ENCODE results near the gene MDK. TPM values are rescaled to one million over a fixed set of nuclear protein-coding genes. Genes with fewer than 3 reads are reported as not detected.
A peak's percentile ranks its signal among the peaks of the same experiment; 100 is the strongest.

Gene MDK
- total RNA-seq, 8 experiments from 2014 or later: 151 to 662 (median 242) TPM

GRCh38 chr11:46352063-46352841, 29.2 kb upstream of the MDK start:
- in situ Hi-C loops (cut with MboI; ENCODE audit: low pct_unique_long_range_greater_than_20kb in 2 of 9, low sequenced_read_pairs in 9 of 9, unreplicated experiment in 9 of 9): no loop called here
- no peak overlapping the region for H3K27ac ChIP-seq
- 10 to 83% (median 35%) methylated on average over 1 to 9 of the region's 33 CpGs; no CpG with 5 or more reads in 6 of the 10 experiments for WGBS, 10 experiments
- ATAC-seq (replicated peaks in 6 of 8): peak; percentile 4 to 70 (median 32)
- peak overlapping the region in 4 of 5 donors; percentile 6 to 12 (median 7) for H3K4me3 ChIP-seq
- H3K4me1 ChIP-seq (replicated peaks in 1 of 2): peaks cover 12 to 26% of the 10 kb centered on the region in 2 donors

- in situ Hi-C loops (cut with MboI; ENCODE audit: low pct_unique_long_range_greater_than_20kb in 2 of 9, low sequenced_read_pairs in 9 of 9, unreplicated experiment in 9 of 9): no loop called here
- peaks cover 7 to 20% of the 10 kb centered on the region in 2 donors for H3K4me1 ChIP-seq (replicated peaks in 1 of 2)
Observed at GRCh38 chr11:46353698-46354097, 27.8 kb upstream of the MDK start.

GRCh38 chr11:46356924-46357482, 24.5 kb upstream of the MDK start:
- in situ Hi-C loops (cut with MboI; ENCODE audit: low pct_unique_long_range_greater_than_20kb in 2 of 9, low sequenced_read_pairs in 9 of 9, unreplicated experiment in 9 of 9): no loop called here
- Histone ChIP-seq H3K4me3 (no peak overlapping the region), H3K27ac (no peak overlapping the region), H3K4me1 (replicated peaks in 1 of 2) (peaks cover 14 to 22% of the 10 kb centered on the region in 2 donors)
- 44 to 100% (median 69%) methylated on average over 1 to 4 of the region's 7 CpGs; no CpG with 5 or more reads in 4 of the 10 experiments for WGBS, 10 experiments
- peak in 4 of 8 experiments; percentile 9 to 29 (median 12) for ATAC-seq (replicated peaks in 6 of 8)

More at GRCh38 chr11:46353698-46354097, 27.8 kb upstream of the MDK start:
- 20 to 40% methylated on average over 1 to 2 of the region's 9 CpGs; no CpG with 5 or more reads in 8 of the 10 experiments for WGBS, 10 experiments
- Histone ChIP-seq H3K27ac (no peak overlapping the region), H3K4me3 (no peak overlapping the region)
- peak in 2 of 8 experiments; percentile 9 to 10 for ATAC-seq (replicated peaks in 6 of 8)

GRCh38 chr11:46357483-46357936, 24.0 kb upstream of the MDK start:
- H3K4me3 ChIP-seq: no peak overlapping the region
- 60 to 100% (median 84%) methylated on average over 1 to 6 of the region's 11 CpGs; no CpG with 5 or more reads in 6 of the 10 experiments for WGBS, 10 experiments
- peaks cover 18 to 27% of the 10 kb centered on the region in 2 donors for H3K4me1 ChIP-seq (replicated peaks in 1 of 2)
- no peak for ATAC-seq (replicated peaks in 6 of 8)
- in situ Hi-C loops (cut with MboI; ENCODE audit: low pct_unique_long_range_greater_than_20kb in 2 of 9, low sequenced_read_pairs in 9 of 9, unreplicated experiment in 9 of 9): no loop called here
- H3K27ac ChIP-seq: no peak overlapping the region

GRCh38 chr11:46359953-46360352, 21.5 kb upstream of the MDK start:
- in situ Hi-C loops (cut with MboI; ENCODE audit: low pct_unique_long_range_greater_than_20kb in 2 of 9, low sequenced_read_pairs in 9 of 9, unreplicated experiment in 9 of 9): no loop called here
- 0 to 100% (median 70%) methylated on average over 1 of the region's 1 CpG; no CpG with 5 or more reads in 5 of the 10 experiments for WGBS, 10 experiments
- no peak overlapping the region for H3K4me3 ChIP-seq
- no peak overlapping the region for H3K27ac ChIP-seq
- peaks cover 34 to 35% of the 10 kb centered on the region in 2 donors for H3K4me1 ChIP-seq (replicated peaks in 1 of 2)
- ATAC-seq (replicated peaks in 6 of 8): no peak

GRCh38 chr11:46360878-46361277, 20.6 kb upstream of the MDK start:
- in situ Hi-C loops (cut with MboI; ENCODE audit: low pct_unique_long_range_greater_than_20kb in 2 of 9, low sequenced_read_pairs in 9 of 9, unreplicated experiment in 9 of 9): no loop called here
- Histone ChIP-seq H3K27ac (peak overlapping the region in 1 of 2 donors; percentile 64), H3K4me3 (no peak overlapping the region), H3K4me1 (replicated peaks in 1 of 2) (peaks cover 34 to 39% of the 10 kb centered on the region in 2 donors)
- WGBS, 10 experiments: 53 to 86% (median 80%) methylated on average over 1 to 4 of the region's 7 CpGs; no CpG with 5 or more reads in 4 of the 10 experiments
- ATAC-seq (replicated peaks in 6 of 8): no peak

GRCh38 chr11:46361283-46362155, 19.9 kb upstream of the MDK start:
- in situ Hi-C loops (cut with MboI; ENCODE audit: low pct_unique_long_range_greater_than_20kb in 2 of 9, low sequenced_read_pairs in 9 of 9, unreplicated experiment in 9 of 9): no loop called here
- Histone ChIP-seq H3K27ac (peak overlapping the region; percentile 64), H3K4me1 (replicated peaks in 1 of 2) (peaks cover 34 to 41% of the 10 kb centered on the region in 2 donors), H3K4me3 (peak overlapping the region in 1 of 5 donors; percentile 6)
- WGBS, 10 experiments: 10 to 69% (median 50%) methylated on average over 1 to 3 of the region's 26 CpGs; no CpG with 5 or more reads in 6 of the 10 experiments
- peak; percentile 32 to 69 (median 59) for ATAC-seq (replicated peaks in 6 of 8)

GRCh38 chr11:46362156-46363030, 19.1 kb upstream of the MDK start:
- Histone ChIP-seq H3K4me1 (replicated peaks in 1 of 2) (peaks cover 39 to 41% of the 10 kb centered on the region in 2 donors), H3K27ac (peak overlapping the region; percentile 64), H3K4me3 (no peak overlapping the region)
- no peak for ATAC-seq (replicated peaks in 6 of 8)
- in situ Hi-C loops (cut with MboI; ENCODE audit: low pct_unique_long_range_greater_than_20kb in 2 of 9, low sequenced_read_pairs in 9 of 9, unreplicated experiment in 9 of 9): no loop called here
- 80 to 100% (median 92%) methylated on average over 1 to 5 of the region's 20 CpGs; no CpG with 5 or more reads in 5 of the 10 experiments for WGBS, 10 experiments

- peaks cover 44 to 47% of the 10 kb centered on the region in 2 donors for H3K4me1 ChIP-seq (replicated peaks in 1 of 2)
- no peak overlapping the region for H3K4me3 ChIP-seq
- ATAC-seq (replicated peaks in 6 of 8): peak in 6 of 8 experiments; percentile 17 to 66 (median 63)
- in situ Hi-C loops (cut with MboI; ENCODE audit: low pct_unique_long_range_greater_than_20kb in 2 of 9, low sequenced_read_pairs in 9 of 9, unreplicated experiment in 9 of 9): no loop called here
- 34 to 94% (median 71%) methylated on average over 3 to 6 of the region's 9 CpGs; no CpG with 5 or more reads in 6 of the 10 experiments for WGBS, 10 experiments
- H3K27ac ChIP-seq: peak overlapping the region; percentile 51 to 64
Observed at GRCh38 chr11:46363031-46363407, 18.4 kb upstream of the MDK start.

- peak overlapping the region; percentile 51 to 59 for H3K27ac ChIP-seq
- peak in 6 of 8 experiments; percentile 7 to 70 (median 66) for ATAC-seq (replicated peaks in 6 of 8)
- WGBS, 10 experiments: 70% methylated on average over 2 of the region's 21 CpGs; no CpG with 5 or more reads in 9 of the 10 experiments
- peaks cover 44 to 52% of the 10 kb centered on the region in 2 donors for H3K4me1 ChIP-seq (replicated peaks in 1 of 2)
- in situ Hi-C loops (cut with MboI; ENCODE audit: low pct_unique_long_range_greater_than_20kb in 2 of 9, low sequenced_read_pairs in 9 of 9, unreplicated experiment in 9 of 9): no loop called here
- H3K4me3 ChIP-seq: no peak overlapping the region
Observed at GRCh38 chr11:46363455-46364005, 17.9 kb upstream of the MDK start.

- in situ Hi-C loops (cut with MboI; ENCODE audit: low pct_unique_long_range_greater_than_20kb in 2 of 9, low sequenced_read_pairs in 9 of 9, unreplicated experiment in 9 of 9): no loop called here
- ATAC-seq (replicated peaks in 6 of 8): no peak
- peak overlapping the region; percentile 51 to 59 for H3K27ac ChIP-seq
- peaks cover 44 to 53% of the 10 kb centered on the region in 2 donors for H3K4me1 ChIP-seq (replicated peaks in 1 of 2)
- 80 to 100% (median 90%) methylated on average over 1 to 6 of the region's 9 CpGs; no CpG with 5 or more reads in 7 of the 10 experiments for WGBS, 10 experiments
- no peak overlapping the region for H3K4me3 ChIP-seq
Observed at GRCh38 chr11:46364056-46364455, 17.4 kb upstream of the MDK start.
